Hepatocyte (in vitro differentiated cells): ENCODE measurements around the gene HEBP2.

Experiments
- EZH2 ChIP-seq: fragments of 200-600 bp; sonication (generic); IDR thresholded peaks from 2 replicates; pipeline ENCODE4 v1.6.1; 2016; ENCODE audit warnings: antibody characterized with exemption, mild to moderate bottlenecking, borderline replicate concordance
- TF ChIP-seq, protein P1 (sequence below): fragments of 200-600 bp; sonication (generic); IDR thresholded peaks from 2 replicates; pipeline ENCODE4 v1.5.1; 2016; ENCODE audit warnings: antibody characterized with exemption, mild to moderate bottlenecking; ENCODE audit not compliant: poor library complexity

DNA sequence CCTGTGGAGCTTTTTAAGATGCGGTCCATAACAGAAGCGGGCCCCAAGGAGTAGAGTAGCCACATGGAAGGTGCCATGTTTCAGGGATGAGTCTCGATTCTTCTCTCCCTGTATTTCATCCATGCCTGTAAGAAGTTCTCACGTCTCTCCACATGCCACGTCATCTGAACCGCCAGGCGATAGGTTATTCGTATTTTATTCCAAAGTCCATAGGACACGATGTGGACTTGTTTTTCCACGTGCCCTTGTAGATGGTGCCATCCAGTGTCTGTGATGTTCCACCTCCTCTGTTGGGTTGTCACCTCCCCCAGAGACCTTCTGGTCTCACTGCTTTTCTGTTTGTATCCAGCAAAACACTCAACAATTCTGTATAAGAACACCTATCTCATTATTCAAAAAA, 17.6 kb downstream of the HEBP2 start:
- TF ChIP-seq, protein P1, sequence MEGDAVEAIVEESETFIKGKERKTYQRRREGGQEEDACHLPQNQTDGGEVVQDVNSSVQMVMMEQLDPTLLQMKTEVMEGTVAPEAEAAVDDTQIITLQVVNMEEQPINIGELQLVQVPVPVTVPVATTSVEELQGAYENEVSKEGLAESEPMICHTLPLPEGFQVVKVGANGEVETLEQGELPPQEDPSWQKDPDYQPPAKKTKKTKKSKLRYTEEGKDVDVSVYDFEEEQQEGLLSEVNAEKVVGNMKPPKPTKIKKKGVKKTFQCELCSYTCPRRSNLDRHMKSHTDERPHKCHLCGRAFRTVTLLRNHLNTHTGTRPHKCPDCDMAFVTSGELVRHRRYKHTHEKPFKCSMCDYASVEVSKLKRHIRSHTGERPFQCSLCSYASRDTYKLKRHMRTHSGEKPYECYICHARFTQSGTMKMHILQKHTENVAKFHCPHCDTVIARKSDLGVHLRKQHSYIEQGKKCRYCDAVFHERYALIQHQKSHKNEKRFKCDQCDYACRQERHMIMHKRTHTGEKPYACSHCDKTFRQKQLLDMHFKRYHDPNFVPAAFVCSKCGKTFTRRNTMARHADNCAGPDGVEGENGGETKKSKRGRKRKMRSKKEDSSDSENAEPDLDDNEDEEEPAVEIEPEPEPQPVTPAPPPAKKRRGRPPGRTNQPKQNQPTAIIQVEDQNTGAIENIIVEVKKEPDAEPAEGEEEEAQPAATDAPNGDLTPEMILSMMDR, result no peak
- TF ChIP-seq EZH2, result no peak
